ENCODE measurements around the gene CXorf66.
"Not testable (repeated sequence)": the region's sequence is repeated elsewhere in the genome, so short reads cannot be mapped to it uniquely, and the experiment has no call there.

Gene CXorf66

DNA sequence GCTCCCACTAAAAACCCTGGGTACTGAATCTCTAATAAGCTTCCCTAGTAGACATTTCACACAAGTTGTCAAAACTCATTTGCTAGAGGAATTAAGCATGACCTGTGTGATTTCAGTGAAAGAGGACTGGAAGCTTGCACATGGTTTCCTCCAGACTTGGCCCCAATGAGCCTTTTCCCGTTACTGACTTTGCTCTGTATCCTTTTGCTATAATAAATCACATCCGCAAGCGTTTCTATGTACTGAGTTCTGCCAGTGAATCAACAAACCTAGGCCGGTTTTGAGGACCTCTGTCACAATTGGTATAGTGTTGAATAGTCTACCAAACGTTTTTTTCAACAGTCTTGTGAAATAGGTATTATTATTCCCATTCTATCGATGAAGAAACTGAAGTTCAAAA is 40.6 kb downstream of the CXorf66 start:
- DNase-seq, result no peak

DNA sequence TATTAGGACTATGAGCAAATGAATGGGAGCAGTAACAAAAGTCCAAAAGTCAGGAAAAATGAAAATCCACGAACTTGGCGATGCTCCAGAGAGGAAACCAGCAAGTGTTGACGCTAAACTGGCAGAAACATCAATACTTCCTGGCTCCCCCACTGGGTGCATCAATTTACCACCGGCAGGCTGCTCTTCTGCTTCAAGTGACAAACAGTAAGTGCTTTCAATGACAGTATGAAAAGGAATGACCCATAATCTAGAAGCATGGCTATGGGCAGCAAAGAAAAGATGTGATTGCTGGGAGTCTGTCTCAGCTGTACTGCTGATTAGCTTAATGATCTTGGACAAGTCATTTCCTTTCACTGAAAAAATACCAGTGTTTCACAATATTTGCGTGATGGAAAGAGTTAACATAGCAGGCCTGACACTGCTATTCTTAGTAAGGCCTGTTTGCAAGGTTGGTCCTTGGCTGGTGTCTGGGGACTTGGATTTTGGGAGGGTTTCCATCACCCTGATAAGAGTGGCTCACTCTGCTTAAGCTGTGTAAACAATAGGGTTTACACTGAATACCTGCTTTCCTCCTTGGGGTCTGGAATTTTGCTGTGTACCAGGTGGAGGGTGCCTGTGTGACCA is 41.1 kb downstream of the CXorf66 start:
- DNase-seq, result no peak

GRCh38 chrX:139921142-139921541 is 44.2 kb downstream of the CXorf66 start:
- DNase-seq, result not testable (repeated sequence)

DNA sequence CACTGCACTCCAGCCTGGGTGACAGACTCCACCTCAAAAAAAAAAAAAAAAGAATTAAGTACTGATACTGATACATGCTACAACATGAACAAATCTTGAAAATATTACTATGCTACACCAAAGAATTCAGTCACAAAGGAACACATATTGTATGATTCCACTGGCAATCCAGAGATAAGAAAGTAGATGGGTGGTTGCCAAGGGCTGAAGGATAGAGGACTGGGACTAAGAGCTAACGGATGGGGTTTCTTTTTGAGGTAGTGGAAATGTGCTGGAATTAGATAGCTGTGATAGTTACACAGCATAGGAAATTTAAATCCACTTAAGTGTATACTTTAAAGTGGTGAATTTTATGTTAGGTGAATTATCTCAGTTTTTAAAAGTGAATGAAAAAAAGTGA is 45.0 kb downstream of the CXorf66 start:
- no peak for DNase-seq

DNA sequence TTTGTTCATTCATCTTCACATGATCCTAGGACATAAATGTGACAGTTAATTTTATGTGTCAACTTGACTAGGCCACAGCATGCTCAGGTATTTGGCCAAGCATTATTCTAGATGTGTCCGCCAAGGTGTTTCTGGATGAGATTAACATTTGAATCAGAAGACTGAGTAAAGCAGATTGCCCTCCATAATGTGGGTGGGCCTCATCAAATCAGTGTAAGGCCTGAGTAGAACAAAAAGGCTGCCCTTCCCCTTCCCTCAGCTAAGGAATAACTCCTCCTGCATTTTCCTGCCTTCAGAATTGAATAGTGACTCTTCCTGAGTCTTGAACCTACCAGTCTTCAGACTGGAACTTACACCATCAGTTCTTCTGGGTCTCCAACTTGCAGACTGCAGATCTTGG is 50.9 kb downstream of the CXorf66 start:
- no peak for DNase-seq

GRCh38 chrX:139909712-139910111 is 55.6 kb downstream of the CXorf66 start:
- DNase-seq, result no peak

- no peak for DNase-seq
Measured at GRCh38 chrX:139907078-139907477, 58.2 kb downstream of the CXorf66 start.

DNA sequence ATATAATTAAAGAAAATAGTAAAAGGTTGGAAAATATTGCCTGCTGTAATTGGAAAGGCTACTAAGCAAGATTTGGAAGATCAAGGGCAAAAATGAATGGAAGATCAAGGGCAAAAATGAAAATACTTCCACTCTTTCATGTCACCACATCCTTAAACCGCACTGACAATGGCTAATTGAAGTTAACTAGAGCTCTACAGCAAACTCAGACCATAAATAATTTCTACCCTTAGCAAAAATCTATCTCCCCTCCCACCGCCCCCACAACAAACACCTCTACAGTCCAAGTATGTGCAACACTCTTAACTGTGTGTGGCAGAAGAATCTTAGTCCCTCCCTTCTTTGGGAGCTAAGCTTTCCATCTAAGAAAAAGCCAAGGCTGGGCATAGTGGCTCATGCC is 59.6 kb downstream of the CXorf66 start:
- no peak for DNase-seq

Measured in central memory CD4-positive, alpha-beta T cell (primary cell).